GM21390 (cell line): ENCODE results near the gene PRR14.
"Not testable (repeated sequence)": the region's sequence is repeated elsewhere in the genome, so short reads cannot be mapped to it uniquely, and the experiment has no call there.

Experiments used
- ATAC-seq: cut with Tn5 transposase; IDR thresholded peaks from one replicate; pipeline ENCODE4 v1.9.1; 2021; ENCODE audit not compliant: unreplicated experiment

Gene PRR14

GRCh38 chr16:30628628-30629540 is 21.9 kb upstream of the PRR14 start:
- no peak for ATAC-seq

DNA sequence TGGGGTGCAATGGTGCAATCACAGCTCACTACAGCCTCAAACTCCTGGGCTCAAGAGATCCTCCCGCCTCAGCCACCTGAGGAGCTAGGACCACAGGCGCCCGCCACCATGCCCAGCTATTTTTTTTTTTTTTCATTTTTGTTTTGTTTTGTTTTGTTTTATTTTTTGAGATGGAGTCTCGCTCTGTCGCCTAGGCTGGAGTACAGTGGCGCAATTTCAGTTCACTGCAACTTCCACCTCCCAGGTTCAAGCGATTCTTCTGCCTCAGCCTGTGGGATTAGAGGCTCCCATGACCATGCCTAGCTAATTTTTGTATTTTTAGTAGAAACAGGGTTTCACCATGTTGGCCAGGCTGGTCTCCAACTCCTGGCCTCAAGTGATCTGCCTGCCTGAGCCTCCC is 18.3 kb upstream of the PRR14 start:
- ATAC-seq = not testable (repeated sequence)

- no peak for ATAC-seq
These were observed 17.2 kb upstream of the PRR14 start for GRCh38 chr16:30633526-30633925.

- no peak for ATAC-seq
These were observed 14.2 kb upstream of the PRR14 start for GRCh38 chr16:30636599-30636998.

- ATAC-seq = not testable (repeated sequence)
These were observed 13.6 kb upstream of the PRR14 start for GRCh38 chr16:30637139-30637538.

- ATAC-seq = no peak
These were observed 12.8 kb upstream of the PRR14 start for GRCh38 chr16:30637944-30638343.

DNA sequence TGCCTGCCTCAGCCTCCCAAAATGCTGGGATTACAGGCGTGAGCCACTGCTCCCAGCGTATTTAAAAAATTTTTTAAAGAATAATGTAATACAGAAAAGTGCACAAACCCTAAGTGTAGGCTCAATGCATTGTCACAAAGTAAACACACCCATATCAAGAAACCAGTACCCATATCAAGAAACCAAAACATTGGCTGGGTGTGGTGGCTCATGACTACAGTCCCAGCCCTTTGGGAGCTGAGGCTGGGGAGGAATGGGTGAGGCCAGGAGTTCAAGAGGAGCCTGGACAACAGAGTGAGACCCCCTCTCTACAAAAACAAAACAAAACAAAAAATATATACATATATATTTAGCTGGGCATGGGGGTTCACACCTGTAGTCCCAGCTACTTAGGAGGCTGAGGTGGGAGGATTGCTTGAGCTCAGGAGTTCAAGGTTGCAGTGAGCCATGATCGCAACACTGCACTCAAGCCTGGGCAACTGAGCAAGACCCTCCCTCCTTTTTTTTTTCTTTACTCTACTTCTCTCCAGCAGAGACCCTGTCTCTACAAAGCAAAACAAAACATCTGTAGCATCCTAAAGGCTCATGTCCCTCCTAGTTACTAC is 9.3 kb upstream of the PRR14 start:
- ATAC-seq = no peak

GRCh38 chr16:30644334-30644830 is 6.4 kb upstream of the PRR14 start:
- no peak for ATAC-seq

GRCh38 chr16:30645727-30646126 is 5.0 kb upstream of the PRR14 start:
- no peak for ATAC-seq

GRCh38 chr16:30647274-30647571 is 3.5 kb upstream of the PRR14 start:
- no peak for ATAC-seq

GRCh38 chr16:30649725-30650368 is 913 bp upstream of the PRR14 start:
- ATAC-seq = no peak

GRCh38 chr16:30651124-30652004 is 604 bp downstream of the PRR14 start:
- peak; percentile 46 for ATAC-seq

GRCh38 chr16:30652005-30652296 is 1.2 kb downstream of the PRR14 start:
- ATAC-seq = no peak

DNA sequence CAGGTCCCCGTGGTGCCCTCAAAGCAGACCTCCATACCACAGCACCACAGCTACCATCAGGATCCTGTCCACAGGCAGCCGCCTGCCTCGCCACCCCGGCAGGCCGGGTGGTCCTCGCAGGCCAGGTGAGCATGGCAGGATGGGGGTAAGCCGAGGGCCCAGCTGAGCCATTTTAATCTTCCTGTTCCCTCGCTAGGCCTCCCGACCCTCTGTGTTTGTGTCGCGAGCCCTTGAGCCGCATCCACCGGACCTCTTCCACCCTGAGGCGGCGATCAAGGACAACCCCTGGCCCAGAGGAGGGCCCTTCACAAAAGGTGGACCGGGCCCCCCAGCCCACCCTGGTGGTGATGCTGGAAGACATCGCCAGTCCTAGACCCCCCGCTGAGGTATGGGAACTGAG is 2.0 kb downstream of the PRR14 start:
- no peak for ATAC-seq

DNA sequence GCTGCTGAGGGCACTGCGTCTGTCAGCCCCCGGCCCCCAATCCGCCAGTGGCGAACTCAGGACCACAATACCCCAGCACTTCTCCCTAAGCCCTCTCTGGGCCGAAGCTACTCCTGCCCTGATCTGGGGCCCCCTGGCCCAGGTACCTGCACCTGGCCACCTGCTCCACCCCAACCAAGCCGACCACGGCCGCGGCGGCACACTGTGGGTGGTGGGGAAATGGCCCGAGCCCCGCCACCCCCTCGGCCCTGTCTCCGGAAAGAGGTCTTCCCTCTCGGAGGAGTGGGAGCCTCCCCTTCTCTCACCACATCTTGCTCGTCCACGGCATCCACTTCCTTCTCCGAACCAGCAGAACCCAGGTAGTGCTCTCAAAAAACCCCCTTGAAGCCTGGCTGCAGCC is 4.1 kb downstream of the PRR14 start:
- no peak for ATAC-seq

DNA sequence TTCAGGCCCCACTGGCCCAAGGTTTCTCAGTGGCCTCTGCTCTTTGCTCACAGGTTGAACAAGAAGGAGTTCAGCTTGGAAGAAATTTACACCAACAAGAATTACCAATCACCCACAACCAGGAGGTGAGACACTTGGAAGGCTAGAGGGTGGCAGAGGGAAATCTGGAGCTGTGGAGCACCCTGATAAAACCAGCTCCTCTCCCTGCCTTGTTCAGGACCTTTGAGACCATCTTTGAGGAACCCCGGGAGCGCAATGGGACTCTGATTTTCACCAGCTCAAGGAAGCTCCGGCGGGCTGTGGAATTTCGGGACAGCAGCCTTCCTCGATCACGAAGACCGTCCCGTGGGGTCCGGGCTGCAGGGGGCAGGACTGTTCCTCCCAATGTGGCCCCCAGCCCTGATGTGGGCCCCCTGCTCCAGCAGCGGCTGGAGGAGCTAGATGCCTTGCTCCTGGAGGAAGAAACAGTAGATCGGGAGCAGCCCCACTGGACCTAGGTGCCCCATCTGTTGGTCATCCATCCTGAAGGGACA is 5.1 kb downstream of the PRR14 start:
- ATAC-seq = no peak

DNA sequence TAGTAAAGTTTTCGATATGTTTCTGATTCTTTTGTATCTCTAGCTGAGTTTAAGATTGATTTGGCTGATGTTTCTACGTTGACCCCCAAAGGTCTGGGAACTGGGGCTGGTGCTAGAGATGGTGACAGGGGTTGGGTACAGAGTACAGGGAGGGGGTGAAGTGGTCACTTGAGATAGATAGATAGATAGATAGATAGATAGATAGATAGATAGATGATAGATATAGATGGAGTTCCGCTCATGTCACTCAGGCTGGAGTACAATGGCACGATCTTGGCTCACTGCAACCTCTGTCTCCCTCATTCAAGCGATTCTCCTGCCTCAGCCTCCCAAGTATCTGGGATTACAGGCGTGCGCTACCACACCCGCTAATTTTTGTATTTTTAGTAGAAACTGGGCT is 5.6 kb downstream of the PRR14 start:
- no peak for ATAC-seq

DNA sequence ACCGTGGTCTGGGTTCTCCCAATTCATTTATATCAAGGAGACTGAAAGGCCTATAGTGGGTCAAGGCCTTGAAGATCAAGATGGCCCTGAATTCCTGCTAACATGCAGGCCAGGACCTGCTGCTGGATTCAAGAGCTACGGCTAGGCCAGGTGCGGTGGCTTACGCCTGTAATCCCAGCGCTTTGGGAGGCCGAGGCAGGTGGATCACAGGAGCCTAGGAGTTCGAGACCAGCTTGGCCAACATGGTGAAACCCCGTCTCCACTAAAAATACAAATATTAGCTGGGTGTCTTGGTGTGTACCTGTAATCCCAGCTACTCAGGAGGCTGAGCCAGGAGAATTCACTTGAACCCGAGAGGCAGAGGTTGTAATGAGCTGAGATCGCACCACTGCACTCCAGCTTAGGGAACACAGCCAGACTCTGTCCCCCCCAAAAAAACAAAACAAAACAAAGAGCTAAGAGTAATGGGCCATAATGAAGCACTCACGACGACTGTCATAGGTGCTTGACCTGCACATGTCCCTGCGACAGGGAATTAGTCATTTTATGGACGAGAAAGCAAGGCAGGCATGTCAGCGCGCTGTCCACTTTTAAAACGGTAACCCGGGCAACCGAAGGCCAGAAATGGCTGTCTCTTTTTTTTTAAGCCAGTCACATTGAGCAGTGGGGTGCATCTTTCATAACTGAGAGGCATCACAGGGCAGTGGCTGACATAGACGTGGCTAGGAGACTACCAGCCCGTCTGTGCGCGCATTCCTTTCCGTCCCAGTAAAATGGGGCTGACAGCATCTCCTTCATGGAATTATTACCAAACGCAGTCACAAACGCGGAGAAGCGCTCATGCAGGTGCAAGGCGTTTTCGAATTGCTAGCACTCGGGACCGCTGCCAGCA is 6.5 kb downstream of the PRR14 start:
- ATAC-seq = no peak

- ATAC-seq = peak; percentile 64
These were observed 7.3 kb downstream of the PRR14 start, which contains the start of gene FBRS for GRCh38 chr16:30657866-30658730. TSS of gene FBRS (plus strand) at chr16:30658431. CDS start at chr16:30659519, 1,088 bp downstream.
